Gastrocnemius medialis (tissue), 4 donors: Measurements from ENCODE around the gene SLC38A4. TPM values are rescaled to one million over a fixed set of nuclear protein-coding genes. Genes with fewer than 3 reads are reported as not detected.

Source experiments
- ATAC-seq, 2 donors: fragments of 150-250 bp; one replicate each; pipeline ENCODE4 v1.9.1; 2016
- DNase-seq, 2 donors: peaks; one replicate each; pipeline ENCODE4 v3.0.0-alpha.2; 2019
- H3K27ac ChIP-seq, 4 donors: fragments of 200-600 bp; sonication (generic); 1 replicate in 1 of 4; 2 replicates in 3 of 4; pipeline ENCODE4 v1.5.1; 2016 to 2018; ENCODE audit warnings: mild to moderate bottlenecking in 2 of 4, moderate library complexity in 1 of 4
- H3K27me3 ChIP-seq, 3 donors: fragments of 200-600 bp; sonication (generic) in 2 of 3; 1 replicate in 1 of 3; 2 replicates in 2 of 3; pipeline versions ENCODE4 v1.5.1 to v1.6.0; 2016 to 2019; ENCODE audit warnings: mild to moderate bottlenecking in 1 of 3, moderate library complexity in 1 of 3
- H3K36me3 ChIP-seq, 2 donors: fragments of 200-600 bp; sonication (generic) in 1 of 2; one replicate each; pipeline ENCODE4 v1.5.1; 2017 to 2018
- H3K4me1 ChIP-seq, 2 donors: fragments of 200-600 bp; sonication (generic) in 1 of 2; one replicate each; pipeline ENCODE4 v1.5.1; 2016 to 2017; ENCODE audit warnings: mild to moderate bottlenecking in 2 of 2
- H3K4me3 ChIP-seq, 4 donors: fragments of 200-600 bp; sonication (generic) in 3 of 4; 1 replicate in 1 of 4; 2 replicates in 3 of 4; pipeline ENCODE4 v1.5.1; 2016 to 2019; ENCODE audit warnings: mild to moderate bottlenecking in 2 of 4
- H3K9me3 ChIP-seq, 3 donors: fragments of 200-600 bp; sonication (generic) in 2 of 3; 1 replicate in 1 of 3; 2 replicates in 2 of 3; pipeline ENCODE4 v1.5.1; 2016 to 2019
- POLR2A ChIP-seq, 2 donors: fragments of 450-650 bp; IDR thresholded peaks; one replicate each; pipeline ENCODE4 v1.6.1; 2017; ENCODE audit warnings: antibody characterized with exemption in 2 of 2, mild to moderate bottlenecking in 2 of 2, moderate library complexity in 2 of 2
- in situ Hi-C, 4 donors: fragments of 200-750 bp; cut with MboI; loops; one replicate each; pipeline versions ENCODE4 v1.15.0 to v1.8.0; 2017; ENCODE audit warnings: low sequenced_read_pairs in 4 of 4
- intact Hi-C: fragments of 100-400 bp; cut with DNase I; formaldehyde crosslinking; loops from one replicate; pipeline ENCODE4 v1.15.1; 2023; ENCODE audit warnings: low total_unique reads
- total RNA-seq, 4 donors: library from RNA; depleted of rRNA; stranded (reverse); fragments of >200 nt; gene quantifications; one replicate each; pipeline versions ENCODE4 v1.1.0 to v1.2.3, GENCODE V29; 2016
- TF ChIP-seq, protein P1 (sequence below), 5 experiments: fragments of 450-650 bp in 3 of 5; fragments of 200-600 bp in 2 of 5; sonication (generic) in 2 of 5; IDR thresholded peaks in 4 of 5; conservative IDR thresholded peaks in 1 of 5; 1 replicate in 4 of 5; 2 replicates in 1 of 5; pipeline ENCODE4 v1.5.1; 2016 to 2019; ENCODE audit warnings: antibody characterized with exemption in 5 of 5, mild to moderate bottlenecking in 3 of 5, moderate library complexity in 3 of 5

The SLC38A4 gene
- total RNA-seq, 4 donors from 2014 or later: 14.7 to 46.0 (median 23.0) TPM

DNA sequence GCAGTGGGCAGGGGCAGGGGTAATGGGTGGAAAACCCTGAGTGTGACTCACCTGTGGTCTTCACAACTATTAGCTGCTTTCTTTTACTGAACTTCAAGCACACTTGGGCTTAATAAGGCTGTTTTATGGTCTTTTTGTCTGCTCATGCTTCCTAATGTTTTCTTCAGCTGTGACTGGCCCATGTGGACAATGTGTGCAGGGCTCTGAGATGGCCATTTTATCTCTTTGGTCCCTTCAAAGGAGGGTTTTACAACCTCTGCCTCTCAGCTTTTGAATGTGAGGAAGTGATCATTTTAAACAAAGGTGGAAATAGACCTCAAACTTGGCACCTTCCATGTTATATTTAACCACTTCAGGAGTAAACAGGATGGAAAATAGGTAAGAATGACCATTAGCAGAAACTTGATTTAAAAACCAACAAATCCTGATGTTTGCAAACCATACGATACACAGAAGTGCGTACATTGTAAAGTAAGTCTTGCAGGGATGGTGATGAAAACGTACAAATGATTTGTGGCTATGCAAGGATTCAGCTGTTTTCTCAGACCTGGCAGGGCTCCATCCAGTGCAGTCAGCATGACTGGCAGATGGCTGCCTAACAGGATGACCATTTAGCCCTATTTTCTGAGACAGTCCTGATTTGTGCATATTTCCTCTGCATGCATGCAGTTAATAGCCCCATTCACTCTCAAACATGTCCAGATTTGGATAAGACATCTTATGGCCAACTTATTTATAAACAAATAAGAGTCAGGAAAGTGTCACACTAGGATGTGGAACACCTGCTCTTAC lies 103.2 kb downstream of the SLC38A4 start:
- H3K27me3 ChIP-seq: no peaks in the 10 kb centered on the region
- no peak overlapping the region for H3K4me3 ChIP-seq
- H3K4me1 ChIP-seq: peaks cover 8 to 17% of the 10 kb centered on the region in 2 donors
- no peaks in the 10 kb centered on the region for H3K36me3 ChIP-seq
- in situ Hi-C loops (no loop called here), intact Hi-C loops (no loop called here)
- no peaks in the 10 kb centered on the region for H3K9me3 ChIP-seq
- H3K27ac ChIP-seq: no peak overlapping the region
- DNase-seq (no peak), ATAC-seq (no peak)
- TF ChIP-seq POLR2A (IDR thresholded peaks at IDR 0.05): no peak
- TF ChIP-seq, protein P1, sequence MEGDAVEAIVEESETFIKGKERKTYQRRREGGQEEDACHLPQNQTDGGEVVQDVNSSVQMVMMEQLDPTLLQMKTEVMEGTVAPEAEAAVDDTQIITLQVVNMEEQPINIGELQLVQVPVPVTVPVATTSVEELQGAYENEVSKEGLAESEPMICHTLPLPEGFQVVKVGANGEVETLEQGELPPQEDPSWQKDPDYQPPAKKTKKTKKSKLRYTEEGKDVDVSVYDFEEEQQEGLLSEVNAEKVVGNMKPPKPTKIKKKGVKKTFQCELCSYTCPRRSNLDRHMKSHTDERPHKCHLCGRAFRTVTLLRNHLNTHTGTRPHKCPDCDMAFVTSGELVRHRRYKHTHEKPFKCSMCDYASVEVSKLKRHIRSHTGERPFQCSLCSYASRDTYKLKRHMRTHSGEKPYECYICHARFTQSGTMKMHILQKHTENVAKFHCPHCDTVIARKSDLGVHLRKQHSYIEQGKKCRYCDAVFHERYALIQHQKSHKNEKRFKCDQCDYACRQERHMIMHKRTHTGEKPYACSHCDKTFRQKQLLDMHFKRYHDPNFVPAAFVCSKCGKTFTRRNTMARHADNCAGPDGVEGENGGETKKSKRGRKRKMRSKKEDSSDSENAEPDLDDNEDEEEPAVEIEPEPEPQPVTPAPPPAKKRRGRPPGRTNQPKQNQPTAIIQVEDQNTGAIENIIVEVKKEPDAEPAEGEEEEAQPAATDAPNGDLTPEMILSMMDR (IDR thresholded peaks at IDR 0.05 in 4 of 5, conservative IDR thresholded peaks at IDR 0.05 in 1 of 5): no peak

DNA sequence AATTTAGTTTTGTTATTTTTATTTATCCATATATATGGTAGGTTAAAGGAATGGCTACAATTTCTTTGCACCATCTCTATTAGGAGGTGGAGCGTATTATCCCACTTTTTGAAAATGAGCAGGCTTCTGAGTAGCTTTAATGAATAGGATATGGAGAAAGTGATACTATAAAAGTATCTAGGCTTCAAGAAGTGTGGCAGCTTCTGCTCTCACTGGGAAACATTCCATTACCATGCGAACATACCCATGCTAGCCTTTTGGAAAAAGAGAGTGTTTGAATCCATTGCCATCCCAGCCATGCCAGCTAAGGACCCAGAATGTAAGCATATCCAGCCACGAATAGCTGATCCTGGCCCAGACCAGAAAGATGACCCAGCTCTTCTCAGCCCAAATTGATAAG lies 107.3 kb downstream of the SLC38A4 start:
- H3K36me3 ChIP-seq: no peaks in the 10 kb centered on the region
- H3K27ac ChIP-seq: peak overlapping the region; percentile 28 to 62 (median 57)
- intact Hi-C loops (loop anchor here (5.0 kb wide), 1 partner anchor 54 kb away; no protein-coding TSS in a partner anchor), in situ Hi-C loops (no loop called here)
- ATAC-seq (no peak), DNase-seq (no peak)
- no peaks in the 10 kb centered on the region for H3K9me3 ChIP-seq
- peaks cover 10 to 19% of the 10 kb centered on the region in 2 donors for H3K4me1 ChIP-seq
- no peaks in the 10 kb centered on the region for H3K27me3 ChIP-seq
- no peak overlapping the region for H3K4me3 ChIP-seq
- TF ChIP-seq POLR2A (IDR thresholded peaks at IDR 0.05): no peak
- TF ChIP-seq, protein P1 (IDR thresholded peaks at IDR 0.05 in 4 of 5, conservative IDR thresholded peaks at IDR 0.05 in 1 of 5): no peak

DNA sequence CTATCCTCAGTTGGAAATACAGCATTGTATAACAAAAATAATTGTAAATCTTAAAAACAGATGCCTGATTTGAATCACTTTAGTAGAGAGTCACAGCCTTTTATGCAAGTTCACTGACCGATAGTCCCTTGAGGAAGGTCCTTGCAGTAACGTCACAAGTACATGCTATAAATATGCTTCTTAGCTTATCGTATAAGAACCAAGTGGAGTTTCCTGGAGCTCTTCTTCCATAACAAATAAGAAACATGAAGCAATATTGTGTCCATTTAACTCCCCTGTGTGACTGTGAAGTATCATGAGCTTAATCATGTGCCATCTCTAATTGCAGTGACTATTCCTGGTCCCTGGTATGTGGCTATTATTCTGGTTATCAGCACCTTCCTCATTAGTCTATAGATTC lies 107.9 kb downstream of the SLC38A4 start:
- no peak overlapping the region for H3K4me3 ChIP-seq
- intact Hi-C loops: loop anchor here (5.0 kb wide), 1 partner anchor 54 kb away; no protein-coding TSS in a partner anchor
- H3K27me3 ChIP-seq: no peaks in the 10 kb centered on the region
- H3K4me1 ChIP-seq: peaks cover 10 to 19% of the 10 kb centered on the region in 2 donors
- H3K9me3 ChIP-seq: no peaks in the 10 kb centered on the region
- in situ Hi-C loops: no loop called here
- no peak for TF ChIP-seq POLR2A (IDR thresholded peaks at IDR 0.05)
- TF ChIP-seq, protein P1 (IDR thresholded peaks at IDR 0.05 in 4 of 5, conservative IDR thresholded peaks at IDR 0.05 in 1 of 5): no peak
- ATAC-seq (peak; percentile 84 to 96), DNase-seq (no peak)
- peak overlapping the region; percentile 28 to 62 (median 57) for H3K27ac ChIP-seq
- H3K36me3 ChIP-seq: no peaks in the 10 kb centered on the region

DNA sequence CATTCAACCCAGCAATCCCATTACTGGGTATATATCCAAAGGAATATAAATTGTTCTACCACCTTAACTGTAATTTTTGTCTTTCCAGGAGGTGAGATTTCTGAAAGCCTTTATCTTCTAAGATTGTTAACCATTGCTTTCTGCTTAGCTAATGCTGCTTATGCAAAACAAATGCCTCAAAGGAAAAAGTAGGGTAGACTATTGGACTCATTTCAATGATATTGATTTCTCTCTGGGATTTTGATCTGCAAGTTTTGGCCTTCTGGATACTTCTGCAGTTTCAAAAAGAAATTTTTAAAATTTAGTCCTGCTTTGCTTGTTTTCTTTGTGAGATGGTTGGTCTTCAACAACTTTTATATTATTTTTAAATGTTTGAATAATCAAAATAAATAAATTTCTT lies 108.6 kb downstream of the SLC38A4 start:
- H3K27ac ChIP-seq: peak overlapping the region in 2 of 4 donors; percentile 60 to 62
- ATAC-seq (no peak), DNase-seq (no peak)
- no peaks in the 10 kb centered on the region for H3K36me3 ChIP-seq
- peaks cover 10 to 14% of the 10 kb centered on the region in 2 donors for H3K4me1 ChIP-seq
- no peak overlapping the region for H3K4me3 ChIP-seq
- no peaks in the 10 kb centered on the region for H3K9me3 ChIP-seq
- in situ Hi-C loops: no loop called here
- intact Hi-C loops: loop anchor here (5.0 kb wide), 1 partner anchor 55 kb away; no protein-coding TSS in a partner anchor
- TF ChIP-seq POLR2A (IDR thresholded peaks at IDR 0.05): no peak
- TF ChIP-seq, protein P1 (IDR thresholded peaks at IDR 0.05 in 4 of 5, conservative IDR thresholded peaks at IDR 0.05 in 1 of 5): no peak
- no peaks in the 10 kb centered on the region for H3K27me3 ChIP-seq
